ENCODE results near the gene STARD7.

STARD7 gene

DNA sequence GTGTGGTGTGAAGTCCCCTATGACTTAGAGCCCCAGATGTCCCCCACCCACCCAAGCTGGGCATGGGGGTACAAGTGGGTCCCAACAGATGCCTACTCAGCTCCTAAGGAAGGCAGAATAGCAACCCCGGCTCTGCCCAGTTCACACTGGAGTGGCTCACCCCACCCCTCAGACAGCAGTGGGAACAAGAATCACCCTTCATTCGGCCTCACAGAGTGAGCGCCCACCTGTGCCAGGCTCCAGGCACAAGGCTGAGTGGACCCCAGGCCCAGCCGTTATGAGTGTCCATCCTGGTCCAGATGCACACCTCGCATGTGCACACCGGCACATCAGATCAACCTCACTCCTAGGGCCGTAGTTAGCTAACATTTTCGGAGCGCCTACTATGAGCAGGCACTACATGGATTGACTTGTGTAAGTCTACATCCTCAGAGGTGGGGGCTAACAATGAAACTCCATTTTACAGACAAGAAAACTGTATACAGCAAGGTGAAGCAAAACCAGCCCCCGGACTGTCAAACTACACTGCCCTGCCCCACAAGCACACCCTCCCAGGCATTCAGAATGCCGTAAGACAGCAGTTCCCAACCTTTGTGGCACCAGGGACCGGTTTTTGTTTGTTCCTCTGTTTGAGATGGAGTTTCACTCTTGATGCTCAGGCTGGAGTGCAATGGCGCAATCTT is 67.5 kb downstream of the STARD7 start:
- TF ChIP-seq, protein P1, sequence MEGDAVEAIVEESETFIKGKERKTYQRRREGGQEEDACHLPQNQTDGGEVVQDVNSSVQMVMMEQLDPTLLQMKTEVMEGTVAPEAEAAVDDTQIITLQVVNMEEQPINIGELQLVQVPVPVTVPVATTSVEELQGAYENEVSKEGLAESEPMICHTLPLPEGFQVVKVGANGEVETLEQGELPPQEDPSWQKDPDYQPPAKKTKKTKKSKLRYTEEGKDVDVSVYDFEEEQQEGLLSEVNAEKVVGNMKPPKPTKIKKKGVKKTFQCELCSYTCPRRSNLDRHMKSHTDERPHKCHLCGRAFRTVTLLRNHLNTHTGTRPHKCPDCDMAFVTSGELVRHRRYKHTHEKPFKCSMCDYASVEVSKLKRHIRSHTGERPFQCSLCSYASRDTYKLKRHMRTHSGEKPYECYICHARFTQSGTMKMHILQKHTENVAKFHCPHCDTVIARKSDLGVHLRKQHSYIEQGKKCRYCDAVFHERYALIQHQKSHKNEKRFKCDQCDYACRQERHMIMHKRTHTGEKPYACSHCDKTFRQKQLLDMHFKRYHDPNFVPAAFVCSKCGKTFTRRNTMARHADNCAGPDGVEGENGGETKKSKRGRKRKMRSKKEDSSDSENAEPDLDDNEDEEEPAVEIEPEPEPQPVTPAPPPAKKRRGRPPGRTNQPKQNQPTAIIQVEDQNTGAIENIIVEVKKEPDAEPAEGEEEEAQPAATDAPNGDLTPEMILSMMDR (IDR thresholded peaks at IDR 0.05), result no peak

DNA sequence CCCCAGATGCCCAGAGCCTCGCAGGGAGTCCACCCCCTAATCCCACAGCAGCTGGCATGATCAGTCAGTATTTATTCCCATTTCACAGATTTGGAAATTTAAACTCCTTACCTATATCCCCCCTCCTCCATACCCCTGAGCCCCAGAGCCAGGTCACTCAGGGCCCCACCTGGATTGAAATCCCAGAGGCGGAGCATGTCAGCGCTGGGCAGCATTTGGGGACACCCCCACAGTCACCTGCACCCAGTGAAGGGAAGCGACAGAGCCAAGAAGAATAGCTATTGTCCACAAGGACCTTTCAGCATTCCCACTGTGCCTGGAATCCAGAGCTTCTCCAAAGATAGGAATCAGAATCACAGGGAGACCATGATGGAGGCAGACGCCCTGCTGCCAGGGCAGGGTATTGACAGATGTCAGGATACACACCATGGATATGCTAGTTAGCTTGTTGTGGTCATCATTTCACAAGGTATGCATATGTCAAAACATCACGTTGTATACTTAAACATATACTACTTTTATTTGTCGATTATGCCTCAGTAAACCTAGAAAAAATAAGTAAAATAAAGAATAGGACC is 69.4 kb downstream of the STARD7 start:
- TF ChIP-seq, protein P1 (IDR thresholded peaks at IDR 0.05), result no peak

DNA sequence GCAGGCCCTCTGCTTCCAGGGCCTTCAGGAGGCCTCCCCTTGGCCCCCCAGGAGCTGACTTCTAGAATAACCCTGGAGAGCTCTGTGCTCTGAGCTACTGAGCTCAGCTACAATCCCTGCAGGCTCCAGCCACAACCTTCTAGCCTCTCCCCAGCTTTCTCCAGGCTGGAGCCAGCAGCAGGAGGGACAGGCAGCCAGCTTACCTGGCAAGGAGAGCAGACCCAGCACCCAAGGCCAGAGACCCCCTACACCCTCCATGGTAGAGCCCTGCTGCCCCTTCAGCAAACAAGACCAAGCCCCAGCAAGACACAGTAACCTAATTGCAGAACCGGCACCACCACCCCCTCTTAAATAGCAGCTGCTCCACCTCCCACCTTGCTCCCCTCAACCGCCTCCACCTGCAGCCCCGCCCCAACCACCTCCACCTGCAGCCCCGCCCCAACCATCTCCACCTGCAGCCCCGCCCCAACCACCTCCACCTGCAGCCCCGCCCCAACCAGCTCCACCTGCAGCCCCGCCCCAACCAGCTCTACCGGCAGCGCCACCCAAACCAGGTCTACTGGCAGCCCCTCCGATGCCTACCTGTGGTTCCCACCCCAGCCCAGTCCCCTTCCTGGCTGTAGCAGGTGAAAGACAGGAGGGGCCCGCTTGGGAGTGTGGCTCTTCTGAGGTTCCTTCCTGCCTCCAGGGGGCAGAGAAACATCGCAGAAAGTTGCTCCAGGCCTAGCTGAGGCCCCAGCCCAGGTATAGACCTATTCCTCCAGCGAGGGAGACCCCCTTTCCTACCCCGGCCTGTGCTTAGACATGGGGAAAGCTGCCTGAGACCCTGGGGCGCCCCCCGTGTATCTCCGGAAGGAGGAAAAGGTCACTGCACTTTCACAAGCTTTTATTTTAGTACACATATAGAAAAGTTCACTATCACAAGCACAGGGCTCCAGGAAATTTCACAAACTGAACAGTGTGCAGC is 70.2 kb downstream of the STARD7 start, which contains the start of gene ASTL:
TSS of gene ASTL (minus strand) at position 324 of the 967 bp plus-strand sequence. CDS start at position 258, 66 bp downstream.
- TF ChIP-seq, protein P1 (IDR thresholded peaks at IDR 0.05), result peak; percentile 46; the same call in 1 of the 2 replicates

DNA sequence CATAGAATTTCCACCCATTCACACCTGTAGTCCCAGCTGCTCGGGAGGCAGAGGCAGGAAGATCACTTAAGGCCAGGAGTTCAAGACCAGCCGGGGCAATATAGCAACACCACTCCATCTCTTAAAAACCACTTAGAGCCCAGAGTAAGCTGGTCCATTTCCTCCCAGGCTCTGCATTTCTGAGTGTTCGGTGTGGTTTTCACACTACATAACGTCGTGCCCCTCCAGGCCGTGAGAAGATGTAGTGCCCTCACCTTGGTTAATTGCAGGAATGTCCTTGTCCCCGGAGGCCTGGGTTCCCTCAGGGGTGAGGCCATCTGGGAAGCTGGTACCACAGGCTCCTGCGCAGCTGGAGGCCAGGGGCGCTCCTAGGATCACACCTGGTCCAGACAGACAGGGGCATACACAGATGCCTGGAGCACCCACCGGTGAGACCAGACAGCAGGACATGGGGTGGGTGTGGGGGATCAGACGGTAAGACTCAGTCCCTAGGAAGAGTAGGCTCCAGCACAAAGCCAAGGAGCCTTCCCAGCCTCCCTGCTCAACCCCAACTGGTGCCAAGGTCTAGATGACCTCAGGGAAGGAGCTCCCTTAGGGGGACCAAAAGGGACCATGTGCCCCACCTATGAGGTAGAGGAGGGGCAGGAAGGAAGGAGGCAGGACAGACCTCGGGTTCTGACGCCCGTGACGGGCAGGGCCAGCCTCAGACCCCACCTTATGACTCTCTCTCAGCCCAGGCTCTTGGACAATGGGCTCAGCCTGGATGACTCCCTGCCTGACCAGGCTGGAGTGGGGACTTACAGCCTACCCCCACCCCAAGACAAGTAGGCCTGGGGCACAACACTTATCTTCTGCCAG is 71.1 kb downstream of the STARD7 start:
- TF ChIP-seq, protein P1 (IDR thresholded peaks at IDR 0.05), result no peak

DNA sequence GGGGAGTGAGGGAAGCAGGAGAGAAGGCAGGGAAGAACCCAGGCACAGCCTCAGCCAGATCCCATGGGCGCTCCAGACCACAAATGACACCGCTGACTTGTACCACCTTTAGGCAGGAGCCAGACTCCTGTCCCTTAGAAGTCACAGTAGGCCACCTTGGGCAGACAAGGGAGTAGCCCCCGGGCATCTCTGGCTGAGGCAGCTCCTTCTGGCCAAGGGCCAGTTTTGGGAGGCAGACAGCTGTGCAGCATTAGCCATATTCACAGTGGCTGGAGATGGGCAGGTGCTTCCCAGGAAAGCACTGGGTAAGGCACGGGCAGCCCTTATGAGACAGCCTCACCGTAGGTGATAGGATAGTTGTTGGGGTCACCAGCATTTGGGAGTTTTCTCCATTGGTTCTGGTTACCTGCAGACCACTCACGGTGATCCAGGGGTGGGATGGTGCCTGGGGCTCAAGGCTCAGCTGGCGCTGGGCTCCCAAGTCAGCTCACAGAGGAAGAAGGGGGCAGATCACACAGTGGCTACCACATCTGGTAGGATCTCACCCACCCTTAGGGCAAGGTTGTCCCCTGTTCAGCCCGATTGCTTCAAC is 72.4 kb downstream of the STARD7 start:
- TF ChIP-seq, protein P1 (IDR thresholded peaks at IDR 0.05), result no peak

DNA sequence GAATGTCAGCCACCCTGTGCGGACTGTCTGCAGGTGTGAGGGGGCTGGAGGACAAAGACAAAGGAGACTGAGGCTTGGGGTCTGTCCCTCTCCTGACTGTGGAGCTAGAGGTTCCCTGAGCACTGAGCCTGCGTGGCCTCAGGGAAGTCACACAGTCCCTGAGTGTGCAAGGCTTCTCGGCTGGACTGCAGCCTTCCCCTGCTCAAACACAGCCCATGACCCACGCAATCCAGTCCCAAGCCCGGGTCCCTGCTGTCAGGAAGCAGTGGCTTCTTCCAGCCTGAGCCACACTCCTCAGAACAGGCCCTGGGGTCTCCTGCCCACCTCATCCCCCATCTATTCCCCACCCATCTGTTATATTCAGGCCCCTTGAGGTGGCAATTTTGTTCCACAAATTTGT is 73.0 kb downstream of the STARD7 start:
- TF ChIP-seq, protein P1 (IDR thresholded peaks at IDR 0.05), result no peak

Data from LNCAP (cell line).